C4-2B (cell line): ENCODE data around the gene TCF7L1.

Experiments
- ZFX ChIP-seq: fragments of 450-650 bp; IDR thresholded peaks from 2 replicates; pipeline ENCODE4 v1.6.1; 2017
- TF ChIP-seq, protein P1 (sequence below): fragments of 450-650 bp; conservative IDR thresholded peaks from 2 replicates; pipeline ENCODE4 v1.5.1; 2017; ENCODE audit warnings: mild to moderate bottlenecking

DNA sequence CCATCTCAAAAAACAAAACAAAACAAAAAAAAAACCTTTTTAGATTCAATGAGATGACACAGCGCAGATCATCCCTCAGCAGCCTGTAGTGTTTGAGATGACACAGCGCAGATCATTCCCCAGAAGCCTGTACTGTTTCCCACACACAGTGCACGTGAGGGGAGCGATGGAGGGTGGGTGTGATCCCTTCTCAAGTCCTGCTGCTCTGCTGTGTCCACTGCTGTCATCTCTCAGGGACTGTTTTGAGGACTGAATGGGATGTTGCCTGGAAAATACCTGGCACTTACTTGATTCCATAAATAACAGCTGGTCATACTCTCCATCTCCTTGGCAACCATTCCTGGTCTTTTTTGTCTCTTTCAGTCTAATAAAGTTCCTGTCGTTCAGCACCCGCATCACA lies 168.9 kb downstream of the TCF7L1 start:
- no peak for TF ChIP-seq ZFX
- TF ChIP-seq, protein P1, sequence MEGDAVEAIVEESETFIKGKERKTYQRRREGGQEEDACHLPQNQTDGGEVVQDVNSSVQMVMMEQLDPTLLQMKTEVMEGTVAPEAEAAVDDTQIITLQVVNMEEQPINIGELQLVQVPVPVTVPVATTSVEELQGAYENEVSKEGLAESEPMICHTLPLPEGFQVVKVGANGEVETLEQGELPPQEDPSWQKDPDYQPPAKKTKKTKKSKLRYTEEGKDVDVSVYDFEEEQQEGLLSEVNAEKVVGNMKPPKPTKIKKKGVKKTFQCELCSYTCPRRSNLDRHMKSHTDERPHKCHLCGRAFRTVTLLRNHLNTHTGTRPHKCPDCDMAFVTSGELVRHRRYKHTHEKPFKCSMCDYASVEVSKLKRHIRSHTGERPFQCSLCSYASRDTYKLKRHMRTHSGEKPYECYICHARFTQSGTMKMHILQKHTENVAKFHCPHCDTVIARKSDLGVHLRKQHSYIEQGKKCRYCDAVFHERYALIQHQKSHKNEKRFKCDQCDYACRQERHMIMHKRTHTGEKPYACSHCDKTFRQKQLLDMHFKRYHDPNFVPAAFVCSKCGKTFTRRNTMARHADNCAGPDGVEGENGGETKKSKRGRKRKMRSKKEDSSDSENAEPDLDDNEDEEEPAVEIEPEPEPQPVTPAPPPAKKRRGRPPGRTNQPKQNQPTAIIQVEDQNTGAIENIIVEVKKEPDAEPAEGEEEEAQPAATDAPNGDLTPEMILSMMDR: no peak
